Activated CD4-positive, alpha-beta T cell treated with anti-CD3 and anti-CD28 coated beads, Interleukin-2, amount 10 ng/mL, durations not matched to agents 7 days and 5 days (primary cell): ENCODE results near the gene ADAM15. TPM values are rescaled to one million over a fixed set of nuclear protein-coding genes. Genes with fewer than 3 reads are reported as not detected.

ENCODE experiments used
- CTCF ChIA-PET: fragments of 350-600 bp; sonication (Branson Sonifier 250); formaldehyde crosslinking; loops from one replicate; lab custom pipeline; 2021; ENCODE audit warnings: antibody characterized with exemption; lab: Charles Lee
- POLR2A ChIA-PET: fragments of 350-600 bp; sonication (Branson Sonifier 250); formaldehyde crosslinking; loops from one replicate; lab custom pipeline; 2021; ENCODE audit warnings: antibody characterized with exemption; lab: Charles Lee
- DNase-seq: peaks from one replicate; pipeline ENCODE4 v3.0.0-alpha.2; 2020
- H3K27ac Mint-ChIP-seq: one replicate; pipeline ENCODE4 v1.8.0; 2021; ENCODE audit warnings: mild to moderate bottlenecking, moderate library complexity, mixed read lengths
- H3K27me3 Mint-ChIP-seq: one replicate; pipeline ENCODE4 v1.8.0; 2021; ENCODE audit warnings: mixed read lengths
- H3K36me3 Mint-ChIP-seq: one replicate; pipeline ENCODE4 v1.8.0; 2021; ENCODE audit warnings: low read depth, mixed read lengths
- H3K4me1 Mint-ChIP-seq: one replicate; pipeline ENCODE4 v1.8.0; 2021; ENCODE audit warnings: mixed read lengths
- H3K4me3 Mint-ChIP-seq: one replicate; pipeline ENCODE4 v1.8.0; 2021; ENCODE audit warnings: mild to moderate bottlenecking, moderate library complexity, mixed read lengths
- H3K9me3 Mint-ChIP-seq: one replicate; pipeline ENCODE4 v1.8.0; 2021; ENCODE audit warnings: mixed read lengths
- total RNA-seq, 2 experiments: library from RNA; stranded (reverse); gene quantifications; one replicate each; pipeline ENCODE4 v1.2.3, GENCODE V29; 2021

Gene ADAM15
- total RNA-seq, 2 experiments from 2014 or later = 40.2 to 45.0 TPM

GRCh38 chr1:155014709-155015508 is 36.2 kb upstream of the ADAM15 start:
- peaks cover 73% of the 10 kb centered on the region for H3K36me3 Mint-ChIP-seq
- peak overlapping the region; percentile 99 for H3K4me3 Mint-ChIP-seq

GRCh38 chr1:155015527-155016230 is 35.4 kb upstream of the ADAM15 start:
- H3K36me3 Mint-ChIP-seq = peaks cover 68% of the 10 kb centered on the region
- H3K27ac Mint-ChIP-seq = peak overlapping the region; percentile 84
- no peaks in the 10 kb centered on the region for H3K9me3 Mint-ChIP-seq
- peaks cover 79% of the 10 kb centered on the region for H3K4me1 Mint-ChIP-seq
- H3K4me3 Mint-ChIP-seq = peak overlapping the region; percentile 62
- no peak for DNase-seq
- ChIA-PET POLR2A (interaction anchor here (1.4 to 1.5 kb wide), 2 partner anchors 31 to 61 kb away, joined by 7 read pairs; no protein-coding TSS in a partner anchor), CTCF (interaction anchor here (0.6 to 17.4 kb wide), 16 partner anchors 8 to 1094 kb away, joined by 3 to 222 read pairs (median 6); partner anchors contain the start of genes ADAM15, DCST1, DCST2 and FLAD1)
- no peaks in the 10 kb centered on the region for H3K27me3 Mint-ChIP-seq

More at GRCh38 chr1:155014709-155015508, 36.2 kb upstream of the ADAM15 start:
- Mint-ChIP-seq H3K27me3 (no peaks in the 10 kb centered on the region), H3K9me3 (no peaks in the 10 kb centered on the region), H3K4me1 (peaks cover 80% of the 10 kb centered on the region), H3K27ac (peak overlapping the region; percentile 84)
- ChIA-PET POLR2A (interaction anchor here (1.5 kb wide), 1 partner anchor 30 kb away, joined by 7 read pairs; no protein-coding TSS in a partner anchor), CTCF (interaction anchor here (0.6 to 17.4 kb wide), 8 partner anchors 7 to 1095 kb away, joined by 4 to 222 read pairs (median 22); partner anchors contain the start of genes DCST1, DCST2, FLAD1 and LENEP)
- no peak for DNase-seq

GRCh38 chr1:155016231-155016831 is 34.8 kb upstream of the ADAM15 start:
- no peak for DNase-seq
- ChIA-PET CTCF (interaction anchor here (0.9 to 17.4 kb wide), 17 partner anchors 9 to 76 kb away, joined by 3 to 222 read pairs (median 7); partner anchors contain the start of genes ADAM15, DCST1, DCST2 and FLAD1), POLR2A (interaction anchor here (1.4 to 1.5 kb wide), 2 partner anchors 32 to 61 kb away, joined by 7 read pairs; no protein-coding TSS in a partner anchor)
- H3K4me1 Mint-ChIP-seq = peaks cover 75% of the 10 kb centered on the region
- H3K9me3 Mint-ChIP-seq = no peaks in the 10 kb centered on the region
- H3K4me3 Mint-ChIP-seq = peak overlapping the region; percentile 62
- H3K27ac Mint-ChIP-seq = peak overlapping the region; percentile 84
- peaks cover 62% of the 10 kb centered on the region for H3K36me3 Mint-ChIP-seq
- H3K27me3 Mint-ChIP-seq = no peaks in the 10 kb centered on the region

GRCh38 chr1:155017041-155017945 is 33.8 kb upstream of the ADAM15 start:
- peaks cover 70% of the 10 kb centered on the region for H3K4me1 Mint-ChIP-seq
- H3K9me3 Mint-ChIP-seq = no peaks in the 10 kb centered on the region
- POLR2A ChIA-PET = no interaction called here
- no peak overlapping the region for H3K4me3 Mint-ChIP-seq
- peaks cover 59% of the 10 kb centered on the region for H3K36me3 Mint-ChIP-seq
- peak overlapping the region; percentile 84 for H3K27ac Mint-ChIP-seq
- CTCF ChIA-PET = interaction anchor here (0.5 to 17.4 kb wide), 33 partner anchors 9 to 458 kb away, joined by 3 to 222 read pairs (median 4); partner anchors contain the start of genes ADAM15, DCST1, DCST2 and FLAD1
- peak; percentile 85 for DNase-seq
- H3K27me3 Mint-ChIP-seq = no peaks in the 10 kb centered on the region

- H3K9me3 Mint-ChIP-seq = no peaks in the 10 kb centered on the region
- H3K27me3 Mint-ChIP-seq = no peaks in the 10 kb centered on the region
These were observed 33.2 kb upstream of the ADAM15 start for GRCh38 chr1:155017946-155018316.

GRCh38 chr1:155018617-155019348 is 32.3 kb upstream of the ADAM15 start:
- CTCF ChIA-PET = interaction anchor here (1.0 to 17.4 kb wide), 11 partner anchors 11 to 74 kb away, joined by 3 to 222 read pairs (median 4); partner anchors contain the start of genes ADAM15, DCST1, DCST2 and LENEP

More at GRCh38 chr1:155017946-155018316, 33.2 kb upstream of the ADAM15 start:
- peak overlapping the region; percentile 41 for H3K27ac Mint-ChIP-seq
- POLR2A ChIA-PET = no interaction called here
- CTCF ChIA-PET = interaction anchor here (0.5 to 17.4 kb wide), 29 partner anchors 8 to 458 kb away, joined by 3 to 222 read pairs (median 4); partner anchors contain the start of genes ADAM15, DCST1, DCST2 and FLAD1
- DNase-seq = no peak
- H3K4me3 Mint-ChIP-seq = no peak overlapping the region
- peaks cover 67% of the 10 kb centered on the region for H3K4me1 Mint-ChIP-seq
- H3K36me3 Mint-ChIP-seq = peaks cover 53% of the 10 kb centered on the region

GRCh38 chr1:155019377-155020245 is 31.5 kb upstream of the ADAM15 start:
- H3K9me3 Mint-ChIP-seq = no peaks in the 10 kb centered on the region
- H3K4me1 Mint-ChIP-seq = peaks cover 51% of the 10 kb centered on the region
- POLR2A ChIA-PET = interaction anchor here (0.6 kb wide), 1 partner anchor 18 kb away, joined by 3 read pairs; no protein-coding TSS in a partner anchor
- H3K27me3 Mint-ChIP-seq = no peaks in the 10 kb centered on the region
- H3K4me3 Mint-ChIP-seq = no peak overlapping the region
- peaks cover 37% of the 10 kb centered on the region for H3K36me3 Mint-ChIP-seq
- CTCF ChIA-PET = interaction anchor here (1.1 to 17.4 kb wide), 10 partner anchors 8 to 72 kb away, joined by 3 to 222 read pairs (median 4); partner anchors contain the start of genes ADAM15, DCST1, DCST2 and LENEP
- no peak for DNase-seq
- H3K27ac Mint-ChIP-seq = no peak overlapping the region

More at GRCh38 chr1:155018617-155019348, 32.3 kb upstream of the ADAM15 start:
- DNase-seq = no peak
- Mint-ChIP-seq H3K4me3 (no peak overlapping the region), H3K36me3 (peaks cover 45% of the 10 kb centered on the region), H3K27me3 (no peaks in the 10 kb centered on the region), H3K9me3 (no peaks in the 10 kb centered on the region), H3K4me1 (peaks cover 60% of the 10 kb centered on the region), H3K27ac (peak overlapping the region; percentile 46)
- POLR2A ChIA-PET = no interaction called here

- Mint-ChIP-seq H3K36me3 (peaks cover 22% of the 10 kb centered on the region), H3K27me3 (no peaks in the 10 kb centered on the region), H3K4me3 (no peak overlapping the region), H3K27ac (no peak overlapping the region), H3K4me1 (peaks cover 27% of the 10 kb centered on the region), H3K9me3 (no peaks in the 10 kb centered on the region)
- CTCF ChIA-PET = interaction anchor here (1.4 to 17.4 kb wide), 4 partner anchors 10 to 32 kb away, joined by 5 to 222 read pairs (median 95); partner anchors contain the start of genes DCST1, DCST2, LENEP and ZBTB7B
- DNase-seq = no peak
- POLR2A ChIA-PET = interaction anchor here (1.4 kb wide), 1 partner anchor 23 kb away, joined by 3 read pairs; no protein-coding TSS in a partner anchor
These were observed 28.8 kb upstream of the ADAM15 start for GRCh38 chr1:155022136-155022926.

GRCh38 chr1:155022927-155023236 is 28.2 kb upstream of the ADAM15 start:
- no peak overlapping the region for H3K4me3 Mint-ChIP-seq
- DNase-seq = no peak
- no peaks in the 10 kb centered on the region for H3K9me3 Mint-ChIP-seq
- CTCF ChIA-PET = interaction anchor here (1.4 to 17.4 kb wide), 4 partner anchors 11 to 32 kb away, joined by 5 to 222 read pairs (median 95); partner anchors contain the start of genes DCST1, DCST2, LENEP and ZBTB7B
- H3K27me3 Mint-ChIP-seq = no peaks in the 10 kb centered on the region
- POLR2A ChIA-PET = interaction anchor here (1.4 kb wide), 1 partner anchor 24 kb away, joined by 3 read pairs; no protein-coding TSS in a partner anchor
- H3K27ac Mint-ChIP-seq = no peak overlapping the region
- peaks cover 23% of the 10 kb centered on the region for H3K4me1 Mint-ChIP-seq
- peaks cover 17% of the 10 kb centered on the region for H3K36me3 Mint-ChIP-seq
